IMR-90 (cell line): Measurements from ENCODE around the gene CD99.

Experiments
- CEBPB ChIP-seq: IDR thresholded peaks from 2 replicates; pipeline ENCODE4 v1.6.1; 2012; ENCODE audit warnings: low read depth, low read length, improper control_type of control experiment
- CTCF ChIP-seq: conservative IDR thresholded peaks from 2 replicates; pipeline ENCODE4 v1.5.1; 2012; ENCODE audit warnings: mild to moderate bottlenecking, low read depth, low read length, improper control_type of control experiment
- MAZ ChIP-seq: IDR thresholded peaks from 2 replicates; pipeline ENCODE4 v1.6.1; 2012; ENCODE audit warnings: low read depth, mild to moderate bottlenecking, low read length, improper control_type of control experiment, moderate library complexity, borderline replicate concordance
- MXI1 ChIP-seq: IDR thresholded peaks from 2 replicates; pipeline ENCODE4 v1.6.1; 2012; ENCODE audit warnings: low read depth, mild to moderate bottlenecking, low read length, moderate library complexity, borderline replicate concordance
- POLR2A ChIP-seq: IDR thresholded peaks from 2 replicates; pipeline ENCODE4 v1.6.1; 2012; ENCODE audit warnings: mild to moderate bottlenecking, low read depth, low read length
- RAD21 ChIP-seq: IDR thresholded peaks from 2 replicates; pipeline ENCODE4 v1.6.1; 2012; ENCODE audit warnings: low read length, improper control_type of control experiment
- RFX5 ChIP-seq: IDR thresholded peaks from 2 replicates; pipeline ENCODE4 v1.8.0; 2012; ENCODE audit warnings: low read depth, mild to moderate bottlenecking, low read length, moderate library complexity
- SMC3 ChIP-seq: fragments of 150-350 bp; IDR thresholded peaks from 2 replicates; pipeline ENCODE4 v1.6.1; 2016; ENCODE audit warnings: low read depth, mild to moderate bottlenecking, antibody characterized with exemption, low read length, moderate library complexity

- TF ChIP-seq CTCF, result no peak
- TF ChIP-seq RAD21, result no peak
- TF ChIP-seq SMC3, result no peak
- TF ChIP-seq POLR2A, result no peak
- no peak for TF ChIP-seq CEBPB
- no peak for TF ChIP-seq RFX5
- no peak for TF ChIP-seq MAZ
- TF ChIP-seq MXI1, result no peak
Observed at GRCh38 chrX:2723286-2723879, 32.3 kb downstream of the CD99 start.
